Gastroesophageal sphincter (tissue), 3 donors: Measurements from ENCODE around the gene SH3RF3.

Source experiments
- EP300 ChIP-seq: sonication (generic); formaldehyde crosslinking; IDR thresholded peaks from one replicate; pipeline ENCODE4 v1.6.1; 2017; ENCODE audit warnings: antibody characterized with exemption, mild to moderate bottlenecking
- POLR2A ChIP-seq, 2 donors: fragments of 450-650 bp; IDR thresholded peaks; one replicate each; pipeline ENCODE4 v1.6.1; 2017; ENCODE audit warnings: antibody characterized with exemption in 2 of 2, mild to moderate bottlenecking in 2 of 2, moderate library complexity in 1 of 2
- POLR2AphosphoS5 ChIP-seq: sonication (generic); formaldehyde crosslinking; IDR thresholded peaks from one replicate; pipeline ENCODE4 v1.6.1; 2017; ENCODE audit warnings: antibody characterized with exemption
- TF ChIP-seq, protein P1 (sequence below), 4 experiments: fragments of 200-600 bp in 2 of 4; fragments of 450-650 bp in 2 of 4; sonication (generic) in 1 of 4; IDR thresholded peaks; one replicate each; pipeline ENCODE4 v1.5.1; 2017 to 2019; ENCODE audit warnings: antibody characterized with exemption in 4 of 4, mild to moderate bottlenecking in 2 of 4, moderate library complexity in 2 of 4

DNA sequence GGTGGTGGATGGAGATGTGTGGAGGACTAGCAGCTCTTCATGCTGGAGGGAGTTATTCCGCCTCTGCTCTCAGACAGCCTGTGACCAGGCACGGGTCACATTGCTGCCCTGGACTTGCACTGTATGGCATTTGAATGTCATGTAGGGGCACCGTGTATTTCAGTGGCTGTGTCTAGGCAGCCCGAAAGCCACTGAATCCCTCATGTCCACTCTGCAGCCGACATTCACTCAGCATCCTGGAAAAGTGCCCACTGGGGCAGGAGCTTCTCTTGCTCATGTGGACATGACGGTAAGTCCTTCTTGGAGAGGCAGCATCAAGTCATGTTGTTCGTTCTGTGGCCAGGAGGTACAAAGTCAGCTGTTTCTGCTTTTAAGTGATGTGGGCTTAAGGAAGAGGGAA, 127.9 kb downstream of the SH3RF3 start:
- TF ChIP-seq, protein P1, sequence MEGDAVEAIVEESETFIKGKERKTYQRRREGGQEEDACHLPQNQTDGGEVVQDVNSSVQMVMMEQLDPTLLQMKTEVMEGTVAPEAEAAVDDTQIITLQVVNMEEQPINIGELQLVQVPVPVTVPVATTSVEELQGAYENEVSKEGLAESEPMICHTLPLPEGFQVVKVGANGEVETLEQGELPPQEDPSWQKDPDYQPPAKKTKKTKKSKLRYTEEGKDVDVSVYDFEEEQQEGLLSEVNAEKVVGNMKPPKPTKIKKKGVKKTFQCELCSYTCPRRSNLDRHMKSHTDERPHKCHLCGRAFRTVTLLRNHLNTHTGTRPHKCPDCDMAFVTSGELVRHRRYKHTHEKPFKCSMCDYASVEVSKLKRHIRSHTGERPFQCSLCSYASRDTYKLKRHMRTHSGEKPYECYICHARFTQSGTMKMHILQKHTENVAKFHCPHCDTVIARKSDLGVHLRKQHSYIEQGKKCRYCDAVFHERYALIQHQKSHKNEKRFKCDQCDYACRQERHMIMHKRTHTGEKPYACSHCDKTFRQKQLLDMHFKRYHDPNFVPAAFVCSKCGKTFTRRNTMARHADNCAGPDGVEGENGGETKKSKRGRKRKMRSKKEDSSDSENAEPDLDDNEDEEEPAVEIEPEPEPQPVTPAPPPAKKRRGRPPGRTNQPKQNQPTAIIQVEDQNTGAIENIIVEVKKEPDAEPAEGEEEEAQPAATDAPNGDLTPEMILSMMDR (IDR thresholded peaks at IDR 0.05) = no peak
- TF ChIP-seq POLR2A (IDR thresholded peaks at IDR 0.05) = no peak
- no peak for TF ChIP-seq POLR2AphosphoS5
- no peak for TF ChIP-seq EP300
